ENCODE results near the gene SSC5D. TPM values are rescaled to one million over a fixed set of nuclear protein-coding genes. Genes with fewer than 3 reads are reported as not detected.

The SSC5D gene
- 9.1 and 19.5 TPM in 2 replicates for total RNA-seq

DNA sequence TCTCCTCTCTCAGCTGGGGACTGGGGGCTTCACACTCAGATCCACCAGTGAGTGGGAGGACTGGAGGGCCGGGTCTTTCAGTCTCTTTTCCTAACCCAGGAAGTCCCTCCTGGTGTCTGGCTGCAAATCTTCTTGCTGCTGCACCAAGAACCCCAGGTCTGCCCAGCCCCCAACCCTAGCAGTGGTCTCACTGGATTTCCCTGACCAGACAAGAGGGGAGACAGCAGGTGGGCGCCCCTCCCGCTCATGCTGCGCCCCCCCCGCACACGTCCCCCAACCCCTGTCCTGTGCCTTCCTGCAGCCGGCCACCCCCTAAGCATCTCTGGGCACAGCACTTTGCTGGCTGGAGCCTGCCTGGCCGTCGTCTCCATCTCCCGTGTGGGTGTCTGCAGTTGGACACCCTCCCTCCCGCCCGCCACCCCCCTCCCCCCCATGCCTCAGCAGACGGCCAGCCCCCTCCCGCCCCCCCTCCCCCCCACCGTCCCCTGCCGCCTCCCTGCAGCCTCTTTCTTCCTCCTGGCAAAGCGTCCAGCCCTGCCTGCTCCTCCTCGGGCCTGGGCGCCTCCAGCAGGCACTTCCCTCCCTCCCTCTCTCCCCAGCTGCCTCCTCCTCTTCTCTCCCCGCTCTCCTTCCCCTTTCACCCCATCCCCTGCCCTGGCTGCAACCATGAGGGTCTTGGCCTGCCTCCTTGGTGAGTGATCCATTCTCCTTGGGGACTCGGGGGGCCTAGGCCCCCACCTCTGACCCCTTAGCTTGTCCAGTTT, at the start of gene SSC5D:
TSS of gene SSC5D (plus strand) at position 513 of the 764 bp plus-strand sequence. CDS start at position 667, 154 bp downstream.

GRCh38 chr19:55443045-55443823, 45.0 kb upstream of the SSC5D start, which contains the start of gene SHISA7:
TSS of gene SHISA7 (minus strand) at chr19:55443300. CDS start at chr19:55442863, 437 bp downstream.

GRCh38 chr19:55461259-55461973, 26.8 kb upstream of the SSC5D start, which contains the start of gene ISOC2:
TSS of gene ISOC2 (minus strand) at chr19:55461642. CDS start at chr19:55456486, 5,156 bp downstream.

DNA sequence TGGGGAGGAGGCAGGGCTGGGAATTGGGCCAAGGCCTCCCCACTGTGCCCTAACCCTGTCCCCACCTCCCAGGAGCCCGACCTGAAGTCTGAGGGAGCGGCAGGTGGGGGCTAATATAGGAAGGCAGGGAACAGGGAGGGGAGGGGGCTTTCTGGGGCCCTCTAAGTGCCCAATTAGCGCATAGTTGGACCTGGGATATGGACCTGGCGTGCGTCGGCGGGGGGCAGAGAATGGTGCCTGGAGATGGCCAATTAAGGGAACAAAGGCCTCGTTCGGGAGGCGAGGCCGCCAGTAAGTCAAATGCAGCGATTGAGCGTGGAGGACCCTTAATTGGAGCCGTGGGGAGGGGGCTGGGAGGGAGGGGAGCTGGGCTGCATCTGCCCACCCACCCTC, 23.6 kb upstream of the SSC5D start, which contains the start of gene C19orf85:
TSS of gene C19orf85 (minus strand) at position 90 of the 393 bp plus-strand sequence. CDS start 197 bp downstream, outside the sequence.

GRCh38 chr19:55476100-55476775, 12.0 kb upstream of the SSC5D start, which contains the start of gene ZNF628:
TSS of gene ZNF628 (plus strand) at chr19:55476617. CDS start at chr19:55479911, 3,294 bp downstream.

GRCh38 chr19:55484593-55485438, 3.4 kb upstream of the SSC5D start, which contains the start of gene NAT14:
TSS of gene NAT14 (plus strand) at chr19:55485188. CDS start at chr19:55485709, 521 bp downstream.

GRCh38 chr19:55536951-55537740, 48.9 kb downstream of the SSC5D start, which contains the start of gene SBK2:
TSS of gene SBK2 (minus strand) at chr19:55537133. CDS start at chr19:55536294, 839 bp downstream.

DNA sequence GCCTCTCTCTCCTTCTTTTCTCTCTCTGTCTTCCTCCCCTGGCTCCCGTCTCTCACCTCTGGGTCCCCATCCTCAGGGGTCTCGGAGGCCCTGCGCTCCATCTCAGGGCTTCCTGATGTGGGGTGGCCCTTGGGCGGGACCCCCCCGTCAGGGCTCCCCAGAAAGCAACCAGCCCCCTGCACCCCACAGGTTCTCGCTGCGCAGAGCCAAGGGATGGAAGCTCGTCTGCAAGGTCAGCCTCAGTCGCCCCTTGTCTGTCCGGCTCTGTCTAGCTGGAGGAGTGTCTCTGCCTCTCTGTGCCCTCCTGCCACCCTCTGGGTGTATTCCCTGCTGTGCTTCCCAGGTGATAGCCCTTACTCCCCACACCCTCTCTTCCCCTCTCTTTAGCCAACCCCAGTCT, 57.2 kb downstream of the SSC5D start, which contains the start of gene SBK3:
TSS of gene SBK3 (minus strand) at position 101 of the 400 bp plus-strand sequence. CDS start at position 101, 0 bp downstream.

Other genes with a start within 250 kb of the SSC5D start
- 30.5 and 31.7 TPM in 2 replicates for gene PPP6R1, start 229.4 kb upstream of the SSC5D start, total RNA-seq
- 26.7 and 37.5 TPM in 2 replicates for gene HSPBP1, start 208.3 kb upstream of the SSC5D start, total RNA-seq
- gene BRSK1, start 204.4 kb upstream of the SSC5D start, total RNA-seq, result 2.2 and 8.6 TPM in 2 replicates
- gene TMEM150B, start 163.1 kb upstream of the SSC5D start, total RNA-seq, result not detected in 2 replicates
- 6.4 and 6.5 TPM in 2 replicates for gene KMT5C, start 148.6 kb upstream of the SSC5D start, total RNA-seq
- gene COX6B2, start 133.7 kb upstream of the SSC5D start, total RNA-seq, result not detected in 2 replicates
- gene GARIN5B, start 125.2 kb upstream of the SSC5D start, total RNA-seq, result not detected in 2 replicates
- 0.77 TPM in 1 of 2 replicates, not detected in the other for gene IL11, start 118.0 kb upstream of the SSC5D start, total RNA-seq
- gene TMEM190, start 111.6 kb upstream of the SSC5D start, total RNA-seq, result 0.17 TPM in 1 of 2 replicates, not detected in the other
- 0.23 and 0.60 TPM in 2 replicates for gene TMEM238, start 104.1 kb upstream of the SSC5D start, total RNA-seq
- 452 and 1,009 TPM in 2 replicates for gene RPL28, start 102.5 kb upstream of the SSC5D start, total RNA-seq
- 42.2 and 50.1 TPM in 2 replicates for gene UBE2S, start 80.6 kb upstream of the SSC5D start, total RNA-seq
- gene SHISA7, start 45.1 kb upstream of the SSC5D start, total RNA-seq, result not detected in 2 replicates
- gene ISOC2, start 26.8 kb upstream of the SSC5D start, total RNA-seq, result 86.5 and 89.5 TPM in 2 replicates
- not detected in 2 replicates for gene C19orf85, start 23.7 kb upstream of the SSC5D start, total RNA-seq
- gene ZNF628, start 11.8 kb upstream of the SSC5D start, total RNA-seq, result 1.9 and 4.2 TPM in 2 replicates
- 16.6 and 25.1 TPM in 2 replicates for gene NAT14, start 3.2 kb upstream of the SSC5D start, total RNA-seq
- not detected in 2 replicates for gene SBK2, start 48.7 kb downstream of the SSC5D start, total RNA-seq
- gene SBK3, start 57.1 kb downstream of the SSC5D start, total RNA-seq, result not detected in 2 replicates
- 10.7 and 11.9 TPM in 2 replicates for gene ZNF579, start 92.4 kb downstream of the SSC5D start, total RNA-seq
- gene FIZ1, start 111.1 kb downstream of the SSC5D start, total RNA-seq, result 4.8 and 6.1 TPM in 2 replicates
- gene ZNF524, start 111.9 kb downstream of the SSC5D start, total RNA-seq, result 25.6 and 46.4 TPM in 2 replicates
- 4.6 and 4.9 TPM in 2 replicates for gene ZNF865, start 117.2 kb downstream of the SSC5D start, total RNA-seq
- 4.7 and 5.2 TPM in 2 replicates for gene ZNF784, start 136.1 kb downstream of the SSC5D start, total RNA-seq
- 27.0 and 32.3 TPM in 2 replicates for gene ZNF580, start 152.6 kb downstream of the SSC5D start, total RNA-seq
- gene ZNF581, start 155.2 kb downstream of the SSC5D start, total RNA-seq, result 29.1 and 59.8 TPM in 2 replicates
- 19.0 and 19.8 TPM in 2 replicates for gene CCDC106, start 159.8 kb downstream of the SSC5D start, total RNA-seq
- gene U2AF2, start 166.6 kb downstream of the SSC5D start, total RNA-seq, result 82.9 and 105 TPM in 2 replicates
- 119 and 121 TPM in 2 replicates for gene EPN1, start 186.8 kb downstream of the SSC5D start, total RNA-seq
- not detected in 2 replicates for gene NLRP9, start 250.0 kb downstream of the SSC5D start, total RNA-seq